ENCODE results near the gene IL36A.

The IL36A gene

GRCh38 chr2:113050921-113051895, 45.9 kb downstream of the IL36A start:
- DNase-seq (ENCODE audit: low spot score): no peak

DNA sequence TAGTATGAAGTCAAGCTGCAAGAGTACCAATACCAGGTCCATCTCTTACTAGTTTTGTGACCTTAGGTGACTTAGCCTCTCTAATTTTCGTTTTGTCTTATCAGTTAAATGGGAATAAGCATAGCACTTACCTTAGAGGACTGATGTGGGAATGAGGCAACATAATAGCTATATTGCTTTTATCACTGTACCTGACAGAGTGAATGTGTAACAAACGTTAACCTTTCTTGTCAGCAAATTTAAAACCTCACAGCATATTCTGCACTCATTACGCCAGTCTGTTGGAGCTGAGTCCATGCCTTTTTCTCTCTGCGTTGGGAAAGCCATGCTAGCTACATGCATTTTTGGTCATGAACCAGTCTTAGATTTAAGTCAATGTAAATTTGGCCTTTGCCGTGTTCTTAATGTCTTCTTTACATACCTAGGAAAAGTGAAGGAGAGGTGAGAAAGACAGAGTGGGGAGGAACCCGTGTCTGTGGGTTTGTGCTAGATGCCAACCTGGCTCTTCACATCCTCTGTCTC, 47.2 kb downstream of the IL36A start, which contains the start of gene IL36B:
TSS of gene IL36B (minus strand) at position 472 of the 522 bp plus-strand sequence.
- peak; percentile 8 for DNase-seq (ENCODE audit: low spot score)

GRCh38 chr2:113053666-113054065, 48.4 kb downstream of the IL36A start:
- peak; percentile 0 for DNase-seq (ENCODE audit: low spot score)

DNA sequence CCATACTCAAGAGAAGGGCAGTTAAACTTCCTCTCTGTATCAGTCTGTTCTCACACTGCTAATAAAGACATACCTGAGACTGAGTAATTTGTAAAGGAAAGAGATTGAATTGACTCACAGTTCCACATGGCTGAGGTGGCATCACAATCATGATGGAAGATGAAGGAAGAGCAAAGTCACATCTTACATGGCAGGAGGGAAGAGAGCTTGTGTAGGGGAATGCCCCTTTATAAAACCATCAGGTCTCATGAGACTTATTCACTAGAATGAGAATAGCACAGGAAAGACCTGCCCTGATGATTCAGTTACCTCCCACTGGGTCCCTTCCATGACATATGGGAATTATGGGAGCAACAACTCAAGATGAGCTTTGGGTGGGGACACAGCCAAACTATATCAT, 48.8 kb downstream of the IL36A start:
- no peak for DNase-seq (ENCODE audit: low spot score)

DNA sequence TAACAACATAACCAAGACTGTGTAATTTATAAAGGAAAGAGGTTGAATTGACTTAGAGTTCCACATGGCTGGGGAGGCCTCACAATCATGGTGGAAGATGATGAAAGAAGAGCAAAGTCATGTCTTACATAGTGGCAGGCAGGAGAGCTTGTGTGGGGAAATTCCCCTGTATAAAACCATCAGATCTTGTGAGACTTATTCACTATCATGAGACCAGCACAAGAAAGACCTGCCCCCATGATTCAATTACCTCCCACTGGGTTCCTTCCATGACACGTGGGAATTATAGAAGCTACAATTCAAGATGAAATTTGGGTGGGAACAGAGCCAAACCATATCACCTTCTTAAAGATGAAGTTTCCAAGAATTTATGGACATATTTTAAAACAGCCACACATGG, 51.3 kb downstream of the IL36A start:
- no peak for DNase-seq (ENCODE audit: low spot score)

DNA sequence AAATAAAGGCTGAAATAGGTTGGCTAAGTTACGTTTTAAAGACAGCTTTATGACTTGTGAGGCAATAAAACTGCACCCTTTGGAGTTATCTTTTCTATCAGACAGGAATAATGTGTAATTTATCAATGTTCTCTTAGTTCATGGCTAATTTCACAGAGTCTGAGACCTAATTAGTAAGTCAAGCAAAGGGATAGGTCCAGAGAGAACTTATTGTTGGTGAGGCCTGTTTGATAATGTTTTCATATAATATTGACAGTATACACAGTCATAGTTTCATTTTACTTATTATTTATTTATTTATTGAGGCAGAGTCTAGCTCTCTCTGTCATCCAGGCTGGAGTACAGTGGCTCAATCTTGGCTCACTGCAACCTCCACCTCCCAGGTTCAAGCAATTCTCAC, 51.9 kb downstream of the IL36A start:
- DNase-seq (ENCODE audit: low spot score): no peak

Measured in ecto neural progenitor cell (in vitro differentiated cells).